OCI-M2 (cell line): ENCODE results near the gene HES5.

Experiments
- DNase-seq: peaks from one replicate; lab custom pipeline; 2025; ENCODE audit not compliant: unreplicated experiment; lab: John Stamatoyannopoulos, UW

The HES5 gene

DNA sequence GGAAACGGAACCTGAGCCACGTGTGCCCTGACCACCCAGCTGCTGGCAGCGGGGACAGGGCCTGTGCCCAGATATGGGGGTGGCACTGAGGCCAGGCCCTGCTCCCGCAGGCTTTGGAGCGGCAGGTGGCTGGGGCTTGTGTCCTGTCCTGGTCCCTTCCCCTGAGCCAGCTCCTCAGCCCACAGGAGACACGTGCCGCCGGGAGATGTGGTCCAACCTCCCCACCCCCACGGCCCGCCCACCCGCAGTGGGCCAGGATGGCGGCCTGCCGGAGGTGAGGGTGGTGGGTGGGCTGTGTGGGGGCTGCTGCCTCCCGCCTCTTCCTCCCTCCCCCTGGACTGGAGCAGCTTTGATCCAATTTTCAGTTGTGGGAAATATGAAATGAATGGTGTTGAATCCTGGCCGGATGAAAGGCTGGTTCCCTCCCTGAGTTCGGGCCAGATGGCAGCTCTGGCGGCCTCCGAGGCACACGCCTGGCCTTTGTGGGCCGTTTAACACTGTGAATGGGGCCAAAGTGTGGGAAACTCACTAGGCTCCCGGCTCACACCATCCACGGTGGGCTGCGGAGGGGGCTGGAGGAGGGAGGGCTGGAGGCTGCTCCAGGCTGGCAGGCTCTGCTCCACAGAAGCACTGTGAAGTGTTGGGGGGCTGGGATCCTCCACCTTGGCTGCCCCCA, 2.6 kb upstream of the HES5 start:
- DNase-seq = no peak

DNA sequence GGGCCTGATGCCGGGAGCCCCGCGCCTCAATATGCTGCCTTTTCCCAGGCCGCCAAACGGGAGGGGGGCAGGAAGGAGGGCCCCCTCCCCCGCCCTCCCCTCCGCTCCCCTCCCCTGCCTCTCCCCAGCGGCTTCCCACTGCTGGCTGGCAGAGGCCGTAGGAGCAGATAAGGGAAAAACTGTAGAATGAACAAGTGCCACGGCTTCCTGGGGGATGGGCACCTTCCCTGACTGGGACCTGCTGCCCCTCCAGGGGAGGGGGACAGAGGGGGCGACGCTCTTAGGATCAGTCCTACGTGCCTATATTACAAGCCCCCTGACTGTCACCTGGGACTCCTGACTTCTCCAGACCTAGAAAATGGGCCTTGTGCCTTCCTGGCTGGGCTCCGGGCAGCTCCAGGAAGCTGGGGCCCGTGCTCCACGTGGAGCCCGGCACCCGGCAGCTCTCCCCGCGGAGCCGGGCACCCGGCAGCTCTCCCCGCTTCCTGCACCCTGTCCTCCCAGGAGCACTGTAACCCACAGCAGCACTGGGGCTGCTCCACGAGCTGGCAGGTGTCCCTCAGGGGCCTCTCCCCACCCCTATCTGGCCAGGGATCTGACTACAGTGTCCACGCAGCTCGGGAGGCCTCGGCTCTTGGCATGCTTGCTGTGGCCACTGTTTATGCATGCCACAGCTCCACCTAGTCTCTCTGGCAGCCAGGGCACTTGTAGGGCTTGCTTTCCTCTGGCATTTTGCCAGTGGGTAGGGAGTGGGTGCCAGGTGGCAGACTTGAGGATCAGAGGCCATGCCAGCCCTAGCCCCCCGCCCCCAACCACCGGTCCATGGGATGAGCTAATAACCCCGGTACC, 674 bp upstream of the HES5 start:
- no peak for DNase-seq

DNA sequence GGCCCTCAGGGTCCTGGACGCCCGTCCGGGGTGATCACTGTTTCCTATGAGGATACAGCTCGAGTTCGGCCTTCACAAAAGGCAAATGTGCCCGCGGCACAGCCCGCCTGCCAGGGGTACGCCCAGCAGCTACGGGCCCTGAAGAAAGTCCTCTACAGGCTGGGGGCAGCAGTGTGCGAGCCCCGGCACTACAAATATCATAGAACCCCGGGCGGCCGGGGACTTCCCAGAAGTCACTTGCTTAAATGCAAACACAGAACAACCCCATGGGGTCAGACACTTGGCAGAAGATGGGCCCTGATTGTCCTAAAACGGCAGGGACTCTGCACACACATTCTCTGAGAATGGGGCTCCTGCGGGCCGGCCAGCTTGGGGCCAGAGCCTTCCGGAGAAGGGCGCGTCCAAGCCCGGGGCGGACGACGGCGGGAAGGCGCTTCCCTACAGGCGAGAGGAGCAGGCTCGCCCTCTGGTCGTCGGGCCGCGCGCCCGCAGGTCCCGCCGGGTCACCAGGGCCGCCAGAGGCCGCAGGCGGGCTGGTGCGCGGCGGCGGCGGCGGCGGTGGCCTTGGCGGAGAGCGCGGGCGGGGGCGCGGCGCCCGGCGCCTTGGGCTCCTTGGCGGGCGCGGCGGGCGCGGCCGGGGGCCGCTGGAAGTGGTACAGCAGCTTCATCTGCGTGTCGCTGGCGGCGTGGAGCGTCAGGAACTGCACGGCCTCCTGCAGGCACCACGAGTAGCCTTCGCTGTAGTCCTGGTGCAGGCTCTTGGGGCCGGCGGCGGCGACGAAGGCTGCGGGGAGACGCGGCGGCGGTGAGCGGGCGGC, 888 bp downstream of the HES5 start:
- no peak for DNase-seq

DNA sequence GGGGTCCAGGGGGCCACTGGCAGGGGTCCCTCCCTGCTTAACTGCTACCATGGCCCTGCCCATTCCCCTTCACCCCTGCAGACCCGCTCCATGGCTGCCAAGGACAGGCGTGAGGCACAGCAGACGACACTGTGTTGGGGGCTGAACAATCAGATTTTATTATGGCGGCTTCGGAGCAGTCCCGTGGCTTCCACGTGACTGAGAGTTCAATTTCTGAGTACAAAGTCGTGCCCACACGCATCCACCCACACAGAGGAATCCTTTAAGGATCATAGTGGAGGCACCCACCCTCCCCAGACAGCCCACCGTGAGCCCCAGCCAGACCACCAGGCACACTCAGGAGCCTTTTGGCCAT, 1.5 kb downstream of the HES5 start:
- DNase-seq = no peak

DNA sequence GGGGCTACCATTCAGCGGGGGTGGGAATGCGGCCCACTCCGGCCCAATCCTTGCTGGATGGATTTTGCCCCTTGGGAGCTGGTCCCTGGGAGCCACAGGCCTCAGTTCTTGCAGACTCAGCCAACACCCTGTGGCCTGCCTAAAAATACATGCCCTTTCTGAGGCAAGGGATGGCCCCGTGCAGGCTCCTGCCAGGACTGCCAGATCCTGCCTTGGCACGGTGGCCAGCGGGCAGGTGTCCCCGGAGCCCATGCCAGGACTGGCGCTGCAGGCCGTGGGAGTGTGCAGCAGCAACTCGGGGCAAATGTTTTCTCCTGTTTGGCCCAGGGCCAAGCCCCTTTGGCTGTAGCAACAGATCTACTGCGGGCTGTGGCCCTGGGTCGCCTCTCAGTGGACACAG, 2.0 kb downstream of the HES5 start:
- no peak for DNase-seq

DNA sequence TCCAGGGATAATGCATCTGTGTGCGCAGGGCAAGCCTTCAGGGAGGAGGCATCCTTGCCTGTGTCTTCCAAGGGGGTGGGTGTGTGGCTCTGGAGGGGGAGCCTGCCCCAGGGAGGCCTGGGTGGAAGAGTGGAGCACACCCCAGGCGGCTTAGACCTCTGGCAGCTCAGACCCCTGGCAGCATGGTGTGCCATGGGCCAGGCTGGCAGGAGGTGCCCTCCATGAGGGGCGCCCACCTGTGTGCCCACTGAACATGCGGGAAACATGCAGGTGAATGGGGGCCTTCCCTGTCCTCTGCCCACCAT, 2.6 kb downstream of the HES5 start:
- no peak for DNase-seq

DNA sequence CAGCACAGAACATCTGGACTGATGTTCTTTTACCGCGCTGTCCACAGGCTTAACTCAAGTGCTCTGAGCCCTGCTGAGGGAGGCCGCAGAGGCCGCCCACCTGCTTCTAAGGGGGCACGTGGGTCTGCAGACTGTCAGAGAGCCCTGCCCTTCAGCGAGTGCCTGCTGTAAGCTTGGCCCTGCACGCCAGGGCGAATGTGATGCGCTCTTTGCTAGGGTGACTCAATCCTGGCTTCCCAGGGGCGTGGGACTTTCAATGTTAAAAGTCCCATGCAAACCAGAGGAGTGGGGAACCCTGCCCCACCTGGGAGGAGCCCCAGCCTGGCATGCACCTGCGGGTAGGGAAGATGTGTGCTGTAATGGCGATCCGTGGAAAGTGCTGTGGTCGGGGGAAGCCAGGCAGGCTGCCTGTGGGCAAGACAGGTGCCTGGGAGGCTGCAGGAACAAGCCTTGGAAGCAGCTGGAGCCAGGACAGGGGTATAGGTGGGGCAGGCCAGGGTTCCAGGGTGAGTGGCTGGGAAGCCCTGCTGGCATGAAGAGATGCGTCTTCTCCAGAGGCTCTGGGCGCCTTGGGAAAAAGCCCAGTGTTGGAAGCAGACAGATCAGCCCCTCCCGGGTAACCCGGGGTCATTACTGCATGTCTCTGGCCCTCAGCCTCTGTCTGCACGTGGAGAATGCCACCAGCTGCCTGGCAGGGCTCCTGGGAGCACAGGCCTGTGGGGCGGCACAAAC, 3.1 kb downstream of the HES5 start:
- no peak for DNase-seq

DNA sequence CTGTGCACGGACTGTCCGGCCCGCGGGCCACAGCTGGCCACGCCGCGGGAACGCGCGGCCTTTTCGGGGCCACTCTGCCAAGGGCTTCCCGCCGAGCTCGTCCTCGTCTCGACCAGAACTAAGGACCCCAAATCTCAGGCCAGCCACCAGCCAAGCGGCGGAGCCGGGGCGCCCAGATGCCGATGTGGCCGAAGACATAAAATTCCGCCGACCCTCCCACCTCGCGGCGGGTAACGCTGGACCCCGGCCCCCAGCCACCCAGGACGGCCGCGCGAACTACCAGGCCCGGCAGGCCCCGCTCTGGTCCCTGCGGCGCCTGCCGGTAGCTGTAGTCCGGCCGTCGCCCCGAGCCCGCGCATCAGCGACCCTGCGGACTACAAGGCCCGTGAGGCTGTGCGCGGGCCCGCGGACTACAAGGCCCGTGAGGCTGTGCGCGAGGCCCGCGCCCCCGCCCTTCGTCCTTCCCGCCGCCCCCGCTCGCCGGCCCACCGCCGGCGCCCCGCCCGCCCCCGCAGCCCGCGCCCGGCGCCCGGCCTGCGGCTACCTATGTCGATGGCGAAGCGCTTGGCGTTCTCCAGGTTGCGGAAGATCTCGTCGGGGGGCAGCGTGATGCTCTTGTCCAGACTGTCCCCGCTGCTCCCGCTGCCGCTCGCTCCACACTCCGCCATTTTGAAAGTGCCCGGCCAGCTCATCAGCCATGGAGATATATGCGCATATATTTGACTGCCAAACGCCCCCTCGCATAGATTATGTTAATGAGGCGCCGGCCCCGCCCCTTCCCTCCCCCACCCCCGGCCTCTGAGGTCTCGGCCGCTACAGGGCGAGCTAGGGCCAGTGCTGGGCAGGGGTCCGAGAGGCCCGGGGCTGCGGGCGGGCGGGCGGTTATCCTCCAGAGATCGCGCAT, 3.9 kb downstream of the HES5 start, which contains the start of gene PANK4:
PANK4 (minus strand) TSS at position 677 of the 904 bp plus-strand sequence; CDS start at position 668, 9 bp downstream.
- DNase-seq = peak; percentile 48

DNA sequence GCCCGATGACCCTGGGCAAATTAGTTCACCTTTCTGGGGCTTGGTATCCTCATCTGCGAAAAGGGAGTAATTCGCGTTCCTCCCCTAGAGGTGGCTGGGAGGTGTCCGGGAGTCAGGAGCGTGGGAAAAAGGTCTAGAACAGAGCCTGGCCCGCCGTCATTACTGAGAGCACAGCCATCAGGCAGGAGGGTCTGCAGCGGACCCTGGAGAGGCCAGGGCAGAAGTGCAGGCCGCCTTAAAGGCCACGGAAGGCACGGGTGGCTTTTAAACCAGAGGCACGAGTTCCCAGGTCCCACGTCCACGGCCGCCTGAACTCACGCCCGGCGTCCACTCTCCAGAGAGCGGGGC, 4.5 kb downstream of the HES5 start:
- no peak for DNase-seq

DNA sequence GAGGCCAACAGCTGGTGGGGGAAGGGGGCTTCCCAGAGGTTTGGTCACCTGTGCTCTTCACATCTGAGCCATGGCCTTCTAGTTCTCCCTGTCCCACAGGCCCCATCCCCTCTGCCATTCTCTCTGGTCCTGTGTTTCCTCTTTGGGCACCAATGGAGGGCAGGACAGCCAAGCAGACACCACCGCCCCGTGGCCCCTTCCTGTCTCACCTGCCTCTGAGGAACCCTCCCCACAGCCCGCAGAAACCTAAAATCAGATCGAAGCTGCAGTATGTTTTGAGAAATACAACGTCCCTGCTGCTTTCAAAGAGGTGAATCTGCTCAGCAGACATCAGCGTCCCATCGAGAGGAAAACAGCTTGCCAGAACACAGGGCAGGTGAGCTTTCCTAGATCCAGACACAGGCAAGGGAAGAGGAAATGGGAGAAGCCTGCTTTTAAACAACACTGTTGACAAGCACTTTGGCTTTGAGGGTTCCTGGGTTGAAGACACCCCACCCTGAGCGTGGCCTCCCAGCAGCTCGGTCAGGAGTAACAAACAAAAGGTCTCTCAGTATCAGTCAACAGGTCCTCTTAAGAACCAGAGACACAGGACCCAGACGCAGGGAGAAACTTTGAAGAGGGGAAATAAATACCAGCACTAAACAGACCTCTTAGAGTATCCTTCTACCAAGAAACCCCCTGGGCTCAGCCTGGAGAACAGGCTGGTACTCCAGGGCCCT, 6.0 kb downstream of the HES5 start:
- no peak for DNase-seq

DNA sequence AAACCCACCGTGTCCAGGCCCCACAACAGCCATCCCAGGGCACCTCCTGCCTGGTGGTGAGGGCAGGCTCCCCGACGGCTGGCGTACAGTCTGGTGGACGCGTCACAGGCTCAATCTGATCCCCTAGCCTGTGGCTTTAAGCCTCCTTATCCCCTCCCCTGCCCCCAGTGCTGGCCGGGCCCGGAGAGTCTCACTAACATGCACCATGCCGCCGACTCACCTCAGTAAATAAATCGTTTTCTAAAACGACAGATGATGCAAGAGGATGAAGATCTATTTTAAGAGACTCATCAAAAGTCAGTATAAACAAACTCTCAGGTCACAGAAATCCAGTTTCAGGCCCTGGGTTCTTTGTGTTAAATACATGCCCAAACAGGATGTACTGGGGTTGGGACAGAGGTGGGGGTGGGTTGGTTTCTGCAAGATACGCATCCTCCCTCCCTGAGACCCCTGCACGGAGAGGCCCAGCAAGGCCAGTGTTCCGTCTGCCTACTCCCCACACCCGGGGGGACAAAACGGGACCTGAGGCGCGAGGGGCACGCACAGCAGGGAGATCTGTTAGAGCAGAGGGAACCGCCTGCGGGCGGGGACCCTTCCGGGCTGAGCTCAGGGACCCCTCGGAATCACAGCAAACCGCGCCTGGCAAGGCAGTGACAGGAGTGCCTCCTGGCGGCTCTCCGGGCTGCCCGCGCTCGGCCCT, 6.7 kb downstream of the HES5 start:
- no peak for DNase-seq

DNA sequence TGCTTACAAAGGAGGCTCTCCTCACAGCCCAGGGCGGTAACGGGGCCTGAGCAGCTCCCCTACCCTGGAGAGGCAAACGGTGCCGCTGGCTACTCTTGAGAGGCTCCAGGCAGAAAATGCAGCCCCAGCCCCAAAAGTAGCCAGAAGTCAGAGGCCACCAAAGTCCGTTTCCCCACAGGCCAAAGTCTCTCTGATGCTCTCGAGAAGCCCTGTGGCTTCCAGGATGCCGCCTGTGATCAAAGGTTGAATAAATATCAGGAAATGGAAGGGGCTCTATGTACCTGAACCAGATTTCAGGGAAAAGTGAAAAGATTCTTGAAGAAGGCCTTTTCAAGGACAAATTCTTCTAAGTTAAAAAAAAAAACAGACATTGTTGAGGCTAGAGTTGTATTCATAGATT, 7.8 kb downstream of the HES5 start:
- no peak for DNase-seq

DNA sequence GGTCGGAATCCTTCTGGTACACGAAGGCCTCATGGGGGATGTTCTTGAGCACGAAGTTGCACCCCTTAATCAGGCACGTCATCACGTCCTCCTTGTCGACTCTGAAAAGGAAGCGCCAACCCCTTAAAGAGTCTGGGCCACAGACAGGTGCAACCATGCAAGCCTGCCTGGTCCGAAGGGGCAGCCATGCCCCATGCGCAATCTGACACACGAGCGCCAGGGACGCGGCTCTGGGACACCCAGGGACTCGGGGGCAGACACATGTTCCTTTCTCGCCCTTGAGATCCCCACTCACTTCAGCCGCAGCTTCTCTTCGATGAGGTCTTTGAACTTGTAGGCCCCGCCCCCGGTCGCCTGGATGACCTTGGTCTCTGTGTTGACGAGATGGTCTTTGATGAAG, 9.3 kb downstream of the HES5 start:
- no peak for DNase-seq

DNA sequence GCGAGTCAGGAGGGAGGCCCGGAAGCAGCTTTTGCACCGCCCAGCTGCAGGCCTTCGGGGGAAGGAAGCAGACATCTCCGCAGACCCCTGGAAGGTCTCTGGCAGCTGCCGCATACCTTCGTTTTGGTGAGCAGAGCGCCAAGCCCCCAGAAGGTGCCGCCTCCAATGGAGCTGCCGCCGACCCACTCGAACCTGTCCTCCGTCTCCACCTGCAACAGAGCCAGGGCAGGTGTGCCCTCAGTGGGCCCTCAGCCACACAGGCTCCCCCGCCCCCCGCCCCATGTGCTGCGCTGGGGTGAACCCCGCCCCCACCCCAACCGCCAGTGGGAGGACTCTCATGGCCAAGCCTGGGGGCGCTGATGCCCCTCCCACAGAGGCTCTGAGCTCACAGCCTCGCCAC, 9.9 kb downstream of the HES5 start:
- no peak for DNase-seq

DNA sequence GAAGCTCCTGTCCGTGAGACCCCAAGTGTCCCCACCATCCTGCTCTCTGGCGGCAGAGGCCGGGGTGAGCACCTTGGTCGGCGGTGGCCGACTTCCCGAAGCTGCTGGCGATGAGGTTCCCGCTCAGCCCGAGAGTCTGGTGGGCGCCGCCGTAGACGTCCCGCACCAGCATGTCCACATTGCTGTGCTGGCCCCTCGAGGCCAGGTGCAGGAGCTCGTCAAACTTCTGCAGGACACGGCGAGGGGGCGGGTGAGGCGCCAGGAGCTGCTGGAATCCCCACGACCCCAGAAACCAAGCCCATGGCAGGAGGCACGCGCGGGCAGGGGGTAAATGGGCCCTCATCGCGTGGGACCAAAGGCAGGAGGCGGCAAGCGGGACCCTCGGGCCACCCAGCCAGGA, 10.3 kb downstream of the HES5 start:
- no peak for DNase-seq

DNA sequence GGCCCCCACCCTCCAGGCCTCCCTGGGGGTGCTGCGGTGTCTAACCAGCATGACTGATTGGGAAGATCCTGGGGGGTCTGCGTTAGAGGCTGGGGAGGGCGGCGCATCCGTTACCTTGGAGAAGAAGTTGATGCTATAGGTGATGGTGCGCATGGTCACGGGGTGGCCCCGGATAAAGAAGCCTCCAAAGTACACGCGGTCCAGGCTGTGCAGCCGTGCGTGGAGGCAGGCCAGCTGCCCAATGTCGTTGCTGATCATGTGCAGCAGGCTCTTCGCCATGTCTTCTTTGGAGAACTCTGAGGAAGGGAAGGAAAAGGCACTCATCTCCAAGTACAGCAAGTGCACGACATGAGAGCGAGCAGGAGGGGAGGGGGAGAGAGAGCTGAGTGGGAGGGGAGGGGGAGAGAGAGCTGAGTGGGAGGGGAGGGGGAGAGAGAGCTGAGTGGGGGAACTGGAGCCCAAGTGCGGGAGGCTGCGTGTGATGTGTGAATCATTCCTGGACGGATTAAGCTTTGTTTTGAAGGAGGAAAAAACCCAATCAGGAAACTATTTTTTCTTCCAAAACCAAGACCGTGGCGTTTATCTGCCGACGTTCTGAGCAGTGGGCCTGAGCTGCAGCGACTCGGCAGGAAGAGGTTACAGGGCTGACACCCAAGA, 10.9 kb downstream of the HES5 start:
- DNase-seq = no peak

DNA sequence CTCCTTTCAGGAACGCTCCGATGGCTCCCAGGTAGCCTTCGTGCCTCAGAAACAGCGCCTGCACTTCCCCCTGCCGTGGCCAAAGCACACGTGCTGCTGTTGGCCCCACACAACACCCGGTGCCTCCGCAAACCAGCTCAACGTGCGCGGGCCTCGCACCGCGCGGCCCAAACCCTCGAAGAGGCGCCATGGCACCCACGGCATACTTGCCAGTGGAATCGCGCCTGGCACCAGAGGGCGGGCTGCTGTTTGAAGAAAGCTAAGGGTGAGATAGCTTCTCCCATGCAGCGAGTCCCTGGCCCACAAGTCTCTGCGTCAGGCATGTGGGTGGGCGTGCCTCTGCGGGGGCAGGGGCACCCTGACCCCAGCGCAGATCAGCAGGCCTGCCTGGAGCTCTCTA, 11.5 kb downstream of the HES5 start:
- DNase-seq = no peak

DNA sequence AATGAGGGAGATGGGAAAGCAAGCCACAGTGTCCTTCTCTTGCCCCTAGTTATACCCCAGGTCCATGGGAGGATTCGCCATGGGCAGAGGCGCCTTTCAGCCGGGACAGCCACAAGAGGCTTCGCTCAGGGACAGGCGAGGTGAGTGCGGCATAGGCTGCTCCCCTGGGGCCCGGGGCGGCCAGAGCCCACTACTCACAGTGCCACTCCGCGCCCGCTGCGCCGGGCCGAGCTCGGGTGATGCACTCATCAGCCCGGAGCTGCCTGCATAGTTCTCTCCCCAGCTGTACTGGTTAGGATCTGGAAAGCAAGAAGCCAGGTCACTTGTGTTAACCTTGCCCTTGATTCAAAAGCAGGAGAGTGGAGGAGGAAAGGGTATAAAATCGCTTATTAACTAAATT, 12.1 kb downstream of the HES5 start:
- DNase-seq = no peak

DNA sequence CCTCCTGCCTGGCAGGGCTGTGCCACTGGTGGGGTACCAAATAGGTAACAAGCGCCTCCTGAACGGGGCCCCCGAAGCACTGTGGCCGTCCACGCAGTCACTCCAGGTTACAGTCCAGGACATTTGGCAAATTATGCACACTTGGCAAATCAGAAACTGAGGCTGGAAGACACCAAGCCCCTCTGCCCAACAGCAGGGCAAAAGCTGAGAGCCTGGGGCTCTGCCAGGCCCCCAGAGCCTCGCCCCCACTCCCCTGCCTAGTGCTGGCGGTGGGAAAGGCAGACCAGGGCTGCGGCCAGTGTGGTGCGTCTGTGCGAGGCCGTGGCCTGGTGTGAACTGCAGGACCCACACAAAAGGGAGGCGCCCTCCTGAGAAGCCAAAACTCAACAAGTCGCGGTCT, 13.1 kb downstream of the HES5 start:
- no peak for DNase-seq
